NCI-H1048 (cell line): ENCODE results near the gene MRPL37.

Experiments
- DNase-seq: peaks from one replicate; lab custom pipeline; 2025; lab: John Stamatoyannopoulos, UW

The MRPL37 gene

GRCh38 chr1:54240741-54241335 is 40.9 kb downstream of the MRPL37 start:
- no peak for DNase-seq

- no peak for DNase-seq
Measured at GRCh38 chr1:54241364-54241763, 41.4 kb downstream of the MRPL37 start.

DNA sequence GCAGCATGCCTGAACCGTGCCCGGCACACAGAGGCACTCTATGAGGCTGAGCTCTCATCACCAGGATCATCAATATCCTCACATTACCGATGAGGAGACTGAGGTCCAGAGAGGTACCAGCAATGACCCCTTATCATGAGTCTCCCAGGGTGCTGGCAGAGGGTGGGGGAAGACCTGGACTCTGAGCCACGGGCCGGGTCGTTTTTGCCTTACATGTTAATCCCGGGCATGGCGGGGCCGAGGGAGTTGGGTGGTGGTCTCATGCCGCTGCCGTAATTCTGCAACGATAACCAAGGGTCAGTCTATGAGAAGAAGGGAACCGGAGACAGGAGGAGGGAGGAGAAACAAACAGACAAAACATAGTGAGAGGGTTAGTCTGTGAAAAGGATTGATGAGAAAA is 43.1 kb downstream of the MRPL37 start:
- no peak for DNase-seq

GRCh38 chr1:54244655-54245054 is 44.7 kb downstream of the MRPL37 start:
- no peak for DNase-seq

DNA sequence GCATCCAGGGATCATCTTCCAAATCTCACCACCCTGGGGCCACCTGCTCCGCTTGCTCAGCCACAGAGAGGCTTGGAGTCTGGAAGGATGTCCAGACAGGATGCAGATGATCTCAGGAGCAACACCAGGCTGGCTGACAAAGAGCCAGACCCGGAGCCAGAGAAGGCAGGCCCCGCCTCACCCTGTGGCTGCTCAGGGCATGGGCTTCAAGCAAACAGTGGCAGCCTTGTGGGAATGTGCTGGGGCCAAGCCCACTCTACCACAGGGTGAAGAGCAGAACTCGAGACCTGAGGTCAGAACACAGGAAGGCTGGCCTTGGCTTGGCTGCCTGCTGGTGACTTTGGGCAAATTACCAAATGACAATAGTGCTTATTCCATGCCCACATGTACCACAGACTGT is 45.5 kb downstream of the MRPL37 start:
- no peak for DNase-seq

DNA sequence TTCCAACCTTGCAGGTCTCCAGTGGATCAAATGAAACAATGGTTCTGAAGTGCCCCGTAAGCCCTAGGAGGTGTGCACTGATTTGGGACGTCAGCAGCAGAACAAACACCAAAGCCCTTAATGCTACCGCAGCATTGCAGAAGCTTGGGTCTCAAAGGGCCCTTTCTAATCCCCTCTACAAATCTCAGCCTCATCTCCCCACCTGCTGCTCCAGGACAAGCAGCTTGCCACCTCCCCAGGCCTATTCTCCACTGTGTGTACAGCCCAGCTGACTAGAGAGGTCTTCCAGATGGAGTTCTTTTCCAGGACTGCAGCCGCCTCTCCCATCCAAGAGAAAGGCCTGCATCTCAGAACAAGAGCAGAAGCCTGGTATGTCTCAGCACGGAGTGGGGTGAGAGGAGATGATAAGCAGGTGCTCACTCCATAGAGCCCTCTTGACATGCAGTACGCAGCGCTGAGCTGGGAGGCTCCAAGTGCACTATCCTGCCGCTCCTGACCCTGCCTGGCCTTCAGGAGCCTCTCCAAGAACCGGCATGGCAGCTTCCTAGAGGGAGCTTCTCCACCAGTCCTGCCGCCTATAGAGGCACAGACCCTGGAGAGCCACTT is 46.3 kb downstream of the MRPL37 start:
- no peak for DNase-seq

DNA sequence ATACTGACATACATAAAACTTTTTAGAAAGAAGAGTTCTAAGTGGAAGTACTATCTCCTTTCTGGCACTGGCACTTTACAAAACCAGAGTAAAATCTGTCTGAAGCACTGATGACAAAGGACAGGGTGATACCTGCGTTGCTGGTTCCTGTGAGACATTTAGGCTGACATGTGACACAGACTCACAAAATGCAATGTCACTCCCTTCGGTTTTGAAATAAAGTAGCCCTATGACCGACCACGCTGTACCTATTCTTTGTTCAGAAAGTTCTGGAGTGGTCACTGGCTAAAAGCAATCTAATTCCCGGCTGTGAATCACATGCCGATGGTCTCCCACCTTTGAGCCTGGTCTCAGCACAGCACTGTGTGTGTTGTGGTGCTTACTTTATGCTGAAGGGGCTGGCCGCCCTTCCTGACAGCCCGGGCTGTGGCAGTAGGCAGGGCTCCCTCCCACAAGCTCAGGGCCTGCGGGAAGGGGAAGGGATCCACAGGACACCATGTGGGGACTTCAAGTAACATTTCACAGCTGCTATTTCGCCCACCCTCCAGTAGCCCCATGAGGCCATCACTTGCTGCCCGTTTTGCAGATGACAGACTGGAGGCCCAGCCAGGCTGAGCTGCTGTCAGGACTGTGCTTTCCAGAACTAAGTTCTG is 48.0 kb downstream of the MRPL37 start:
- DNase-seq = no peak

- no peak for DNase-seq
Measured at GRCh38 chr1:54248966-54249365, 49.0 kb downstream of the MRPL37 start.

GRCh38 chr1:54249819-54250435 is 50.0 kb downstream of the MRPL37 start:
- no peak for DNase-seq

DNA sequence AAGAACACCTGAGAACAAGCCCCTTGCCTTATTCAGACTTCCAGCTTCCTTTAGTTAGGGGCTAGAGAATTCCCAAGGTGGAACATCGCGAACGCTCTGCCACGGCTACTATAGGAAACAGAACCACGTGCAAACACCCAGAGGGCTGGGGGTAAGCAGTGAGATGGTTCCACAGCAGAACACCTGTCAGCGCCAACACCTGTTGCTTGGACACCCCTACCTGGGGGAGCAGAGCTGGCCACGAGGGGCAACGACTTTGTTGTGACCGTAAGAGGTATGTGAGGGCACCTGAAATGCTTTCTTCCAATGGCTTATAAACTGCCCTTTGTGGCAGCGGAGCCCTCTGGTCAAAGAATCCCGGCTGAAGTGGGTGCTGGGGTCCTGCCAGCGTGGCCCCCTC is 50.7 kb downstream of the MRPL37 start:
- no peak for DNase-seq

DNA sequence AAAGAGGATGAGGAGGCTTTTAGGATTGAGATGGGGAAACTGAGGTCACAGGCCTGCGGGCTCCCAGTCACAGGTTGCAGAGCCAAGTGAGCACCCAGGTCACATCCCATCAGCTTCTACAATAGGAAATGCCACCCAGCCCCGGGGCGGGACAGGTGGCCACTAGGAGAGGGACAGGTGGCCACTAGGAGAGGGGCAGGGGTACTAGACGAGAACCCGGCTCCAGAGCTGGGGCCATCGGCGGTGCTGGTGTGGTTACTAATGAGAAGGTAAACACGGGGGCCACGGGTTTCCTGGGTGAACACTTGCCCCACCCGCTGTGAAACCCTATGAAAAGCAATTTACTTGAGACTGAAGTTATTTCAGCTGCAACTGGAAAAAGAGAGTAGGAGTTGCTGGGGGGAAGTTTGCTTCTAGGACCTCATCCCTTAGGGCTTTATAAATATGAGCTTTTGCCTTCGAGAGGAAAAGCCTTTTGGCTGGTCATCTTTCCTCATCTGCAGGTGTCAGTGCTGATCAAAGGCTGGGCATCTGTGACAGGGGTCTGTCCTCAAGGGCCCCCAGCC is 52.5 kb downstream of the MRPL37 start:
- no peak for DNase-seq

- no peak for DNase-seq
Measured at GRCh38 chr1:54253480-54253879, 53.5 kb downstream of the MRPL37 start.

DNA sequence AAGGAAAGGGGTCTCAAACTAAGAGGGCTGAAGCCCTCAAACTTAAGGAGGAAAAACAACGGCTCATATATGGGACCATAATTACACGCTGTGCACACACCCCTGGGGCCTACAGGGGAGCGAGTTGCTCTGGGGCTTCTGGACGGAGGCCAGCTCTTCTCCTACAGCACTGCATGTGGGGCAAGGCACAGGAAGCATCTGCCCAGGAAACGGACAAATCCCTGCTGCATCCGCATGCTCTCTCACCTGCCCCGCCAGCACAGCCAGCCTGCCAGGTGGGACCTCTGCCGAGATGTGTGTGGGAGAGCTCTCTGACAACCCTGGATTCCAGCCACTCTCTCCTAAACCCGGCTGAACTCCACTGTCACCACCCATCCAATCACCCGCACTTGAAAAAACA is 54.1 kb downstream of the MRPL37 start:
- DNase-seq = no peak

DNA sequence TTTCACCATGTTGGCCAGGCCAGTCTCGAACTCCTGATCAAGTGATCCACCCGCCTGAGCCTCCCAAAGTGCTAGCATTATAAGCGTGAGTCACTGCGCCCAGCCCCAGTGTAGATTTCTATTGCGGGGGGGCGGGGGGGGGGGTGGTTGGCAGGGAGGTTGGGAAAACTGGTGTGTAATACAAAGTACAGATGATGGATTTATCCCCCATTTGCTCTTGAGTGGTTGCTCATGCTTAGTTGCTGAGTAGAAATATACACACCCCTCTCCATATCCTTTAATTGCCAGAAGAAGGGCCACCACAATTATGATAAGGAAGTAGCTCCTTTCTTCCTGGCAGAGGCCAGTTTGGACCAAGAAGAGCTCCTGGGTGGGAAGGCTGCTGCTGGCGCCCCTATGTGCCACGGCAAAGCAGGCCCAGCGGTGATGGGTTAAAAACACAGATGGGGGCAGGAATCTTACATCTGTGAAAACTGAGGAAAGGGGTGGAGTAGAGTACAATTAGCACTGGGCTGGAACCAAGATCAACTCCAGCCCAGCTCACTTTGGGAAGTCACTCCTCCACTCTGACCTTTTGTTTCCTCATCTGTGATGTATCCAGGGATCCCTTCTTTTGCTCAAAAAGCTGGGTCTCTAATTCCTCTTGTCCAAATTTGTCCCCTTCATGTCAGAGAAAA is 55.2 kb downstream of the MRPL37 start:
- DNase-seq = no peak

DNA sequence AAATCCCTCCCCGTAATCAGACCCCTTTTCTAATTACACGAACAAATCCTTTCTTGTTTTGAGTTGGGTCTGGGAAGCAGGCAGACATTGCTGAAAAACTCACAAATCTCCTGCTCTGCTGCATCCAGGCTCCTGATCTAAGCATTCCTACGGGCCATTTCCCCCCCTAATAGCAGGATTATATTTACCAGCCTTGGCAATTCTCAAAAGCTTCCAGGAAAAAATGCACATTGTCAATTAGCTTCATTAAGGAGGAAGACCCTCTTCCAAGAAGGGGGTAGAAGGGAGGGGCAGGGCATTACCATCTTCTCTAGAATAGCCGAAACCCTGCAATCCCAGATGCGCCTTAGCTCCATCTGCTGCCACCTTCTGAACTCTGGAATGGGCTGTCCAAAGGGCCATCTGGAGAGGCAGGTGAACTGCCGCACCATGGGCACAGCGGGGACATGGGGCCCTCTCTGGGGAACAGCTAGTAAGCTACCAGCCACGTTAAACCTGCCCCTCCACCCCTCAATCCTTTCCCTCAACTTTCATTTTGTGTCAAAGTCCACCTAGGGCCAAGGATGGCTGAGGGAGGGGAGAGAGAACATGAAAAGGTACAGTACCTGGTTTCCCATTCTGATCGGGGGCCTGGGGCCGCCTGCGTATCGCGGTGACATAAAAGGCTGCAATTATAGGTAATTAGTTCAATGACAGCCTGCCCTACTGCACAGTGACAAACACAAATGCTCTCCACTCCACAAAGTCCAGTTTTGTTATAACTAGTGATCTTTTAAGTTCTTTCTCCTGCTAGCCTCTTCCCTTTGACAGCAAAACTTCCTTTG is 56.8 kb downstream of the MRPL37 start:
- no peak for DNase-seq

GRCh38 chr1:54257346-54257620 is 57.3 kb downstream of the MRPL37 start:
- no peak for DNase-seq

- no peak for DNase-seq
Measured at GRCh38 chr1:54257876-54258275, 57.9 kb downstream of the MRPL37 start.

DNA sequence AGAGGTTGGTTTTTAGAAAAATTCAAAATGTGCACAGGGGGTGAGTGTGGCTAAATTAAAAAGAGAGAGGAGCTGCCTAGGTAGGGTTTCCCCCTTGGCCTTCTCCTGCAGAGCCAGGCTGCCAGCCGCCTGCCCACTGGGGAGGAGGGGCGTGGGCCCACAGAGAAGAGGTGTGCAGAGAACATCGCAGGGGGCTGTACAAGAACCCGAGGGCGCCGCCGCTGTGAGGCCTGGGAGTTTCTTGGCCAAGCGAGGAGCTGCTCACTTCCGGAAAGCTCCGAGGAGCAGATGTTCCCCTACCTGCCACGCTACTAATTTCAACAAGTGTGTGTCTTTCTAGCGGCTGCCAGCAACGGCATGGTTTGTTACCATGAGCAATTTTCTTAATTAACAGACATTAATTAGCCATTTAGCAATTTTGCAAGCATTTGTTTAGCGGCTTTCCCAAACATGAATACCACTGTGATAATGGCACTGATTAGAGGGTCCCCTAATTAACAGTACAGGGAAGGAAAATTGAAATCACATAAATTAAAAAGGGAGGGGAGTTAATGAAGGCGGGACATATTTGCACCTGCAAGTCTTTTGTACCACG is 59.7 kb downstream of the MRPL37 start:
- DNase-seq = no peak

- no peak for DNase-seq
Measured at GRCh38 chr1:54260810-54261209, 60.8 kb downstream of the MRPL37 start.

DNA sequence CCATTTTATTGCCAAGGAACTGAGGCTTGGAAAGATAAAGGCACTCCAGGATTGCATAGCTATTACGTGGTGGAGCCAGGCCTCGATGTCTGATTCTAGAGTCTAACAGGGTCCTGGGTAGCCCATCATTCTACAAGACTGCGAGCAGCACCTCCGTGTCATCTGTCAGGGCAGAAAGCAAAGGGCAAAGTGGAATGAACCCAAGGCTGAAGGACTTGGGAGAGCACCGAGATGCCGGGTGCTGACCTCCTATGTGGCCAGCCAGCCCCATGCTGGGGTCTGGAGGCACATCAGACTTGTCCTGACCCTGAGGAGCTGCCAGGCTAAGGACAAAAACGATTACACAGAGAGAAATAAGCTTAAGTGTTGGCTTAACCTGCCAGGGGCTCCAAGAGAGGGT is 62.3 kb downstream of the MRPL37 start:
- no peak for DNase-seq

DNA sequence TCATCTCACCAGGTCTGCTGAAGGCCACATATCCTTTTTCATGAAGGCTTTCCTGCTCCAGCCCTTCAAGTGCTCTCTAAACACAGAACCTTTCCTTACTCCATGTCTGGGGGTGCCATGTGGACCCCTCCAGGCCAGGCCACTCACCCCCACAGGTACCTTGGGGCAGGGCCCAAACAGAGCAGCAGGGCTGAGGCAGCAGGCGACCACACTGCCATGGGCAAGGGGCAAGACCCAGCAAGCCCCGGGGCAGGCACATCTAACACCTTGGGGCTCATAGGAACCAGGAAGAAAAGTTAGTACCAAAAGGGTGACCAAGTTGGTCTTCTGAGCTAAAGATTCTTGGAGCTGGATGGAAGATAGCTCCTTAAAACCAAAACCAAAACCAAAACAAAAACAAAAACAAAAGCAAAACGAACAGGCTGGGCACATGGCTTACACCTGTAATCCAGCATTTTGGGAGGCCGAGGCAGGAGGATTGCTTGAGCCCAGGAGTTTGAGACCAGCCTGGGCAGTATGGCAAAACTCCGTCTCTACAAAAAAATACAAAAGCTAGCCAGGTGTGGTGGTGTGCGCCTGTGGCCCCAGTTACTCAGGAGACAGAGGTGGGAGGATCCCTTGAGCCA is 63.7 kb downstream of the MRPL37 start:
- DNase-seq = no peak
